Tibial nerve (tissue), 4 donors: ENCODE results near the gene P2RY8. TPM values are rescaled to one million over a fixed set of nuclear protein-coding genes. Genes with fewer than 3 reads are reported as not detected.
"Not testable (repeated sequence)": the region's sequence is repeated elsewhere in the genome, so short reads cannot be mapped to it uniquely, and the experiment has no call there.

Experiments used
- DNase-seq, 2 donors: peaks; one replicate each; pipeline ENCODE4 v3.0.0-alpha.2; 2019; ENCODE audit warnings: low spot score in 2 of 2
- H3K27ac ChIP-seq, 4 donors: fragments of 200-600 bp; sonication (generic) in 3 of 4; one replicate each; pipeline ENCODE4 v1.5.1; 2017 to 2019; ENCODE audit warnings: mild to moderate bottlenecking in 1 of 4
- H3K27me3 ChIP-seq, 2 donors: fragments of 200-600 bp; sonication (generic) in 1 of 2; one replicate each; pipeline versions ENCODE4 v1.5.1 to v1.6.0; 2017 to 2019
- H3K36me3 ChIP-seq, 3 donors: fragments of 200-600 bp; sonication (generic); one replicate each; pipeline ENCODE4 v1.5.1; 2018 to 2019
- H3K4me1 ChIP-seq, 4 donors: fragments of 200-600 bp; sonication (generic) in 3 of 4; one replicate each; pipeline ENCODE4 v1.5.1; 2017 to 2019
- H3K4me3 ChIP-seq, 4 donors: fragments of 200-600 bp; sonication (generic) in 3 of 4; one replicate each; pipeline ENCODE4 v1.5.1; 2017 to 2019; ENCODE audit warnings: mild to moderate bottlenecking in 1 of 4, moderate library complexity in 1 of 4
- H3K9me3 ChIP-seq, 4 donors: fragments of 200-600 bp; sonication (generic) in 3 of 4; one replicate each; pipeline ENCODE4 v1.5.1; 2017 to 2019
- CTCF ChIP-seq, 5 experiments: fragments of 200-600 bp in 3 of 5; fragments of 450-650 bp in 2 of 5; sonication (generic) in 3 of 5; IDR thresholded peaks; one replicate each; pipeline ENCODE4 v1.5.1; 2016 to 2019; ENCODE audit warnings: antibody characterized with exemption in 5 of 5, mild to moderate bottlenecking in 3 of 5, moderate library complexity in 2 of 5
- EP300 ChIP-seq, 2 donors: sonication (generic); formaldehyde crosslinking; IDR thresholded peaks; one replicate each; pipeline ENCODE4 v1.6.1; 2017; ENCODE audit warnings: antibody characterized with exemption in 2 of 2, mild to moderate bottlenecking in 1 of 2
- POLR2A ChIP-seq, 2 donors: fragments of 450-650 bp; IDR thresholded peaks; one replicate each; pipeline ENCODE4 v1.6.1; 2017; ENCODE audit warnings: antibody characterized with exemption in 2 of 2, mild to moderate bottlenecking in 2 of 2, moderate library complexity in 2 of 2
- WGBS, 2 donors: methylation state at CpG; one replicate each; pipeline ENCODE4 v1.1.5; 2018; 5-methylcytosine and 5-hydroxymethylcytosine counted together
- total RNA-seq, 4 donors: library from RNA; depleted of rRNA; stranded (reverse); fragments of >200 nt; gene quantifications; one replicate each; pipeline ENCODE4 v1.1.0, GENCODE V29; 2016

The P2RY8 gene
- total RNA-seq, 4 donors from 2014 or later, result 0.84 to 2.8 (median 1.2) TPM

GRCh38 chrX:1492421-1493012 lies 44.5 kb downstream of the P2RY8 start:
- DNase-seq, result no peak
- TF ChIP-seq POLR2A (IDR thresholded peaks at IDR 0.05) (no peak), CTCF (IDR thresholded peaks at IDR 0.05) (no peak), EP300 (IDR thresholded peaks at IDR 0.05) (no peak)
- H3K4me3 ChIP-seq, result no peak overlapping the region
- H3K9me3 ChIP-seq, result peaks cover 0 to 15% (median 0%) of the 10 kb centered on the region in 4 donors
- H3K4me1 ChIP-seq, result peaks cover 0 to 8% (median 0%) of the 10 kb centered on the region in 4 donors
- WGBS, 2 donors, result 86 to 91% methylated on average over 9 of the region's 9 CpGs
- H3K36me3 ChIP-seq, result no peaks in the 10 kb centered on the region
- H3K27ac ChIP-seq, result no peak overlapping the region
- H3K27me3 ChIP-seq, result no peaks in the 10 kb centered on the region

- DNase-seq, result no peak
- Histone ChIP-seq H3K4me1 (peaks cover 0 to 8% (median 0%) of the 10 kb centered on the region in 4 donors), H3K27me3 (no peaks in the 10 kb centered on the region), H3K27ac (no peak overlapping the region), H3K9me3 (peaks cover 0 to 15% (median 0%) of the 10 kb centered on the region in 4 donors), H3K36me3 (no peaks in the 10 kb centered on the region), H3K4me3 (no peak overlapping the region)
- TF ChIP-seq POLR2A (IDR thresholded peaks at IDR 0.05) (no peak), CTCF (IDR thresholded peaks at IDR 0.05) (no peak), EP300 (IDR thresholded peaks at IDR 0.05) (no peak)
- 83 to 88% methylated on average over 6 of the region's 6 CpGs for WGBS, 2 donors
These were observed 45.1 kb downstream of the P2RY8 start for GRCh38 chrX:1491851-1492349.

DNA sequence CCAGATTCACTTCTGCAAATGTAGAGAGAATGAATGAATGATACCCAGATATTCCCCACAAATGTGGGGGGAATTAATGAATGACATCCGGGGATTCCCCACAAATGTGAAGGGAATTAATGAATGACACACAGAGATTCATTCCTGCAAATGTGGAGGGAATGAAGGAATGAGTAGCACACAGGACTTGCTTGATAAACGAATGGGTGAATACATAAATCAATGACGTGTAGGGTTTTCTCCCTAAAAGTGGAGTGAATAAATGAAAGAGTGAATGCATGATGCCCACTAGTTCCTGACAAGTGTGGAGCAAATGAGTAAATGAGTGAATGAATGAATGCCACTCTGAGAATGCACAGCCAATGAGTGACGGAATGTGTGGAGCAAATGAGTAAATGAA lies 45.7 kb downstream of the P2RY8 start:
- WGBS, 2 donors, result 95 to 97% methylated on average over 4 of the region's 4 CpGs
- not testable (repeated sequence) for H3K4me3 ChIP-seq, DNase-seq

DNA sequence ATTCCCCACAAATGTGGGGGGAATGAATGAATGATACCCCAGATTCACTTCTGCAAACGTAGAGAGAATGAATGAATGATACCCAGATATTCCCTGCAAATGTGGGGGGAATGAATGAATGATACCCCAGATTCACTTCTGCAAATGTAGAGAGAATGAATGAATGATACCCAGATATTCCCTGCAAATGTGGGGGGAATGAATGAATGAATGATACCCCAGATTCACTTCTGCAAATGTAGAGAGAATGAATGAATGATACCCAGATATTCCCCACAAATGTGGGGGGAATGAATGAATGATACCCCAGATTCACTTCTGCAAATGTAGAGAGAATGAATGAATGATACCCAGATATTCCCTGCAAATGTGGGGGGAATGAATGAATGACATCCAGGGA lies 46.3 kb downstream of the P2RY8 start:
- peaks cover 0 to 22% (median 0%) of the 10 kb centered on the region in 4 donors for H3K9me3 ChIP-seq
- H3K4me3 ChIP-seq, DNase-seq, H3K27me3 ChIP-seq, H3K27ac ChIP-seq, H3K36me3 ChIP-seq, H3K4me1 ChIP-seq: not testable (repeated sequence)
- WGBS, 2 donors, result 75 to 83% methylated on average over 1 of the region's 1 CpG

More for the DNA sequence above, 45.7 kb downstream of the P2RY8 start:
- H3K4me1 ChIP-seq, H3K27me3 ChIP-seq, H3K27ac ChIP-seq, H3K36me3 ChIP-seq: not testable (repeated sequence)
- peaks cover 0 to 18% (median 0%) of the 10 kb centered on the region in 4 donors for H3K9me3 ChIP-seq

- WGBS, 2 donors, result 75 to 85% methylated on average over 5 of the region's 5 CpGs
- H3K27me3 ChIP-seq, result not testable (repeated sequence)
These were observed 47.6 kb downstream of the P2RY8 start for GRCh38 chrX:1489354-1489753.

GRCh38 chrX:1488745-1489144 lies 48.2 kb downstream of the P2RY8 start:
- 81 to 91% methylated on average over 1 of the region's 1 CpG for WGBS, 2 donors
- DNase-seq, result no peak
- Histone ChIP-seq H3K36me3 (no peaks in the 10 kb centered on the region), H3K27ac (no peak overlapping the region), H3K9me3 (peaks cover 0 to 22% (median 0%) of the 10 kb centered on the region in 4 donors), H3K4me1 (peaks cover 0 to 5% (median 0%) of the 10 kb centered on the region in 4 donors), H3K4me3 (no peak overlapping the region), H3K27me3 (no peaks in the 10 kb centered on the region)
- TF ChIP-seq CTCF (IDR thresholded peaks at IDR 0.05) (no peak), POLR2A (IDR thresholded peaks at IDR 0.05) (no peak), EP300 (IDR thresholded peaks at IDR 0.05) (no peak)

More at GRCh38 chrX:1489354-1489753, 47.6 kb downstream of the P2RY8 start:
- DNase-seq, H3K4me3 ChIP-seq, H3K4me1 ChIP-seq, H3K36me3 ChIP-seq, H3K27ac ChIP-seq: not testable (repeated sequence)
- peaks cover 0 to 22% (median 0%) of the 10 kb centered on the region in 4 donors for H3K9me3 ChIP-seq
